Measurements from ENCODE around the gene TMPRSS9. TPM values are rescaled to one million over a fixed set of nuclear protein-coding genes. Genes with fewer than 3 reads are reported as not detected.

TMPRSS9 gene
- polyA plus RNA-seq, 1 donor from 2014 or later: not detected

DNA sequence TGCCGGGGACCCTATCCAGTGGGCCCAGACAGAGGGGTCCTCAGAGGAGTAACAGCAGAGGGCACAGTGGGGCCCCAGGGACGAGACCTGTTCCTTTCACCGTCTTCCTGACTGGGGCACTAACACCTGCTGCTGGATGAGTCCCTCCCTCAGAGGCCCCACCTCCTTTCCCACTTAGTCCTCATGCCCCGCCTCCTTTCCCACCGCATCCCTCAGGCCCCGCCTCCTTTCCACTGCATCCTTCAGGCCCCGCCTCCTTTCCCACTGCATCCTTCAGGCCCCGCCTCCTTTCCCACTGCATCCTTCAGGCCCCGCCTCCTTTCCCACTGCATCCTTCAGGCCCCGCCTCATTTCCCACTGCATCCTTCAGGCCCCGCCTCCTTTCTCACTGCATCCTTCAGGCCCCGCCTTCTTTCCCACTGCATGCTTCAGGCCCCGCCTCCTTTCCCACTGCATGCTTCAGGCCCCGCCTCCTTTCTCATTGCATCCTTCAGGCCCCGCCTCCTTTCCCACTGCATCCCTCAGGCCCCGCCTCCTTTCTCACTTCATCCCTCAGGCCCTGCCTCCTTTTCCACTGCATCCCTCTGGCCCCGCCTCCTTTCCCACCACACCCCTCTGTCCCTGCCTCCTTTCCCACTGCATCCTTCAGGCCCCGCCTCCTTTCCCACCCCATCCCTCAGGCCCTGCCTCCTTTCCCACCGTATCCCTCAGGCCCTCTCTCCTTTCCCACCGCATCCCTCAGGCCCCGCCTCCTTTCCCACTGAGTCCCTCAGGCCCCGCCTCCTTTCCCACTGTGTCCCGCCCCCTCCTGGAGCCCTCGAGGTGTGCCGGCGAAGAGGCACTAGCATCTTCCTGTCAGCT, 24.8 kb upstream of the TMPRSS9 start:
- H3F3A ChIP-seq (ENCODE audit: insufficient read depth, low read length, poor library complexity, severe bottlenecking): no peaks in the 10 kb centered on the region
- no peak overlapping the region for H2AFZ ChIP-seq (ENCODE audit: low read depth, low read length)
- no peak overlapping the region for H3K9ac ChIP-seq (ENCODE audit: low read length)
- no peak overlapping the region for H3K4me3 ChIP-seq (ENCODE audit: low read length)
- no peak overlapping the region for H3K4me2 ChIP-seq (ENCODE audit: low read length)
- no peaks in the 10 kb centered on the region for H3K36me3 ChIP-seq (ENCODE audit: insufficient read depth, low read length)
- TF ChIP-seq POLR2AphosphoS5 (IDR thresholded peaks at IDR 0.05) (no peak), RAD21 (conservative IDR thresholded peaks at IDR 0.05) (no peak), REST (IDR thresholded peaks at IDR 0.05; ENCODE audit: borderline replicate concordance) (no peak), MXI1 (conservative IDR thresholded peaks at IDR 0.05; ENCODE audit: poor library complexity, severe bottlenecking) (no peak), TAF1 (IDR thresholded peaks at IDR 0.05; ENCODE audit: low read depth) (no peak), SMC3 (conservative IDR thresholded peaks at IDR 0.05; ENCODE audit: poor library complexity) (no peak), CTCF (IDR thresholded peaks at IDR 0.05; ENCODE audit: poor library complexity, severe bottlenecking) (no peak)
- H3K79me2 ChIP-seq (replicated peaks; ENCODE audit: insufficient read depth, low read length): peaks cover 36% of the 10 kb centered on the region
- no peaks in the 10 kb centered on the region for H3K9me3 ChIP-seq (ENCODE audit: low read length)
- H3K9me2 ChIP-seq (ENCODE audit: insufficient read depth, low read length): no peaks in the 10 kb centered on the region
- no peaks in the 10 kb centered on the region for H4K20me1 ChIP-seq (ENCODE audit: insufficient read depth)
- H3K27ac ChIP-seq (ENCODE audit: low read length): no peak overlapping the region
- H3K27me3 ChIP-seq (ENCODE audit: insufficient read depth, low read depth, low read length): no peaks in the 10 kb centered on the region

- no peak overlapping the region for H3K27ac ChIP-seq (ENCODE audit: low read length)
- no peaks in the 10 kb centered on the region for H3K9me2 ChIP-seq (ENCODE audit: insufficient read depth, low read length)
- H3K9ac ChIP-seq (ENCODE audit: low read length): no peak overlapping the region
- H3K27me3 ChIP-seq (ENCODE audit: insufficient read depth, low read depth, low read length): no peaks in the 10 kb centered on the region
- H4K20me1 ChIP-seq (ENCODE audit: insufficient read depth): no peaks in the 10 kb centered on the region
- H2AFZ ChIP-seq (ENCODE audit: low read depth, low read length): no peak overlapping the region
- no peaks in the 10 kb centered on the region for H3K9me3 ChIP-seq (ENCODE audit: low read length)
- H3F3A ChIP-seq (ENCODE audit: insufficient read depth, low read length, poor library complexity, severe bottlenecking): no peaks in the 10 kb centered on the region
- no peak overlapping the region for H3K4me3 ChIP-seq (ENCODE audit: low read length)
- peaks cover 29% of the 10 kb centered on the region for H3K79me2 ChIP-seq (replicated peaks; ENCODE audit: insufficient read depth, low read length)
- H3K36me3 ChIP-seq (ENCODE audit: insufficient read depth, low read length): no peaks in the 10 kb centered on the region
- H3K4me2 ChIP-seq (ENCODE audit: low read length): no peak overlapping the region
- no peak for TF ChIP-seq CTCF (IDR thresholded peaks at IDR 0.05; ENCODE audit: poor library complexity, severe bottlenecking)
Observed at GRCh38 chr19:2335848-2336247, 24.2 kb upstream of the TMPRSS9 start.

Measured in neural cell (in vitro differentiated cells).